Measurements from ENCODE around the gene MTRF1L. TPM values are rescaled to one million over a fixed set of nuclear protein-coding genes. Genes with fewer than 3 reads are reported as not detected.

Gene MTRF1L
- total RNA-seq, result 3.8 and 10.6 TPM in 2 replicates

GRCh38 chr6:153002613-153003365, at the start of gene MTRF1L:
Gene MTRF1L, minus strand, starts transcription at chr6:153002709. Its CDS starts 24 bp downstream, at chr6:153002685.

GRCh38 chr6:152982904-152983636, 19.4 kb downstream of the MTRF1L start, which contains the start of gene FBXO5:
Gene FBXO5, minus strand, starts transcription at chr6:152983041. Its CDS starts 82 bp downstream, at chr6:152982959.

Other genes starting within 250 kb of the MTRF1L start
- 3.5 and 33.2 TPM in 2 replicates for gene FBXO5, start 19.7 kb downstream of the MTRF1L start, total RNA-seq
- gene RGS17, start 128.6 kb upstream of the MTRF1L start, total RNA-seq, result 2.5 and 5.2 TPM in 2 replicates

Measured in mesangial cell (primary cell).